ENCODE measurements around the gene PLA2G2D.

GRCh38 chr1:20139776-20140612, 20.7 kb upstream of the PLA2G2D start:
- no peak for TF ChIP-seq CTCF (IDR thresholded peaks at IDR 0.05; ENCODE audit: insufficient read depth, low read length)
- TF ChIP-seq GABPA (IDR thresholded peaks at IDR 0.05; ENCODE audit: low read depth), result no peak
- no peak for TF ChIP-seq POLR2AphosphoS5 (IDR thresholded peaks at IDR 0.05; ENCODE audit: low read depth)
- no peak for TF ChIP-seq REST (IDR thresholded peaks at IDR 0.05; ENCODE audit: insufficient replicate concordance, low read depth)
- TF ChIP-seq SPI1 (IDR thresholded peaks at IDR 0.05; ENCODE audit: borderline replicate concordance, low read depth), result no peak

Data from HL-60 (cell line).